GM19035 (cell line): ENCODE measurements around the gene ZFP36L1.

Source experiments
- ATAC-seq: cut with Tn5 transposase; IDR thresholded peaks from one replicate; pipeline ENCODE4 v1.9.1; 2021; ENCODE audit not compliant: unreplicated experiment

Gene ZFP36L1

DNA sequence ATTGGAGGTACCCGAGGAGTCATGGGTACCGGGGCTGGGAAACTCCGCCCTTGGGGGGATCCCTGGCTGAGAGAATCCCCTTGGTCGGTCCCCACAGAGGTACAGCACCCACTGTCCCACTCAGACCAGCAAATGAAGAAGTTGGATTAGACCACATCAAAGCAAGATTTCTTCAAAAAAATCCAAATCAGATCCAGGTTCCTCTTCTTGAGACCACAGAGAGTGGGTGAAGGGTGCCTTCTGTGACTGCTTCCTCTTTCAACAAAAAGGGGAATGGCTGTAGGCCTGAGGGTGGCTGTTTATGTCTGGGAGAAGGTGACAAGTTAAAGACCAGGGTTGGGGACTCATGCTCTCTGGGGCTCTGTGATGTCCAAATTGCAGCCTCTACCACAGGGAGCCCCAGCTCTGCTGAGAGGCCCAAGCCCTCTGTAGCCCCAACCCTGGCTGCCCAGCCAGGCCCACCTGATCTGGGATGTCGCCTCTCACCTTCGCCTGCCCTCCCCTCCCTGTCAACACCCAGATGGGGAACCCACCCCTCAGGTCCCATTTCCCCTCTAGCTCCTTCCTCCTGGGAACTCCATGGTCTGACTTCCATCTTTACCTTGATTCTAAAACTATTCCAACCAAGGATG, 50.9 kb downstream of the ZFP36L1 start:
- peak; percentile 82 for ATAC-seq

GRCh38 chr14:68741477-68741791, 51.4 kb downstream of the ZFP36L1 start:
- ATAC-seq: no peak

GRCh38 chr14:68740788-68741476, 51.9 kb downstream of the ZFP36L1 start:
- no peak for ATAC-seq

DNA sequence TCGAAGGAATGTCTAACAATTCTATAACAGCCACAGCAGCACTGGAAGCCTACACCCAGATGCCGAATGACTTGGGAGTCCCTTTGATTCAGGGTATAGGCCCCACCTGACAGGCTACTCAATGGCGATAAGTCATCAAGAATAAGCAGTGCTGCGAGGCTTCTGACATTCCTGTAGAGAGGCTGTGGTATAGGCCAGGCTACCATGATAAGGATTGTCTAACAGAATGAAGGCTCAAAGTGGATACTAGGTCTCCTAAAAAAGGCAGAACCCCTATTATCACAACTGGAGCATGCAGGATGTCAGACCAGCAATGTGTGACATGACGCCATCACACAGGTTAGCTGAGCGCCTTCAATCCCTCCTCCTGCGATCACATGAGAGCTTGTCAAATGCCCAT, 53.2 kb downstream of the ZFP36L1 start:
- no peak for ATAC-seq

GRCh38 chr14:68738559-68738958, 54.3 kb downstream of the ZFP36L1 start:
- ATAC-seq: no peak
